CD4-positive, alpha-beta memory T cell (primary cell): ENCODE data around the gene TCF23. TPM values are rescaled to one million over a fixed set of nuclear protein-coding genes. Genes with fewer than 3 reads are reported as not detected.
"Not testable (repeated sequence)": the region's sequence is repeated elsewhere in the genome, so short reads cannot be mapped to it uniquely, and the experiment has no call there.

ENCODE experiments used
- CTCF ChIA-PET: fragments of 350-600 bp; sonication (Branson Sonifier 250); formaldehyde crosslinking; loops from one replicate; lab custom pipeline; 2021; ENCODE audit warnings: inconsistent platforms; ENCODE audit not compliant: partially characterized antibody; lab: Charles Lee
- POLR2A ChIA-PET: fragments of 350-600 bp; sonication (Branson Sonifier 250); formaldehyde crosslinking; loops from one replicate; lab custom pipeline; 2021; ENCODE audit not compliant: partially characterized antibody; lab: Charles Lee
- DNase-seq, 5 donors: peaks; one replicate each; pipeline versions ENCODE4 v3.0.0 to v3.0.0-alpha.2; 2020 to 2022; ENCODE audit warnings: mixed read lengths in 1 of 5
- H3K27ac ChIP-seq: one replicate; pipeline ENCODE4 v1.7.0; 2013; ENCODE audit warnings: low read depth, low read length
- H3K27me3 ChIP-seq: 2 replicates; pipeline ENCODE4 v1.7.0; 2013; ENCODE audit warnings: mild to moderate bottlenecking, low read length, moderate library complexity; ENCODE audit not compliant: insufficient read depth
- H3K36me3 ChIP-seq: 2 replicates; pipeline ENCODE4 v1.7.0; 2013; ENCODE audit warnings: mild to moderate bottlenecking, low read length, moderate library complexity; ENCODE audit not compliant: insufficient read depth
- H3K4me1 ChIP-seq: 2 replicates; pipeline ENCODE4 v1.7.0; 2013; ENCODE audit warnings: mild to moderate bottlenecking, low read length, moderate library complexity; ENCODE audit not compliant: insufficient read depth
- H3K4me3 ChIP-seq, 2 donors: one replicate each; pipeline ENCODE4 v1.7.0; 2013; ENCODE audit warnings: low read length in 2 of 2, mild to moderate bottlenecking in 1 of 2
- H3K9me3 ChIP-seq, 2 donors: one replicate each; pipeline ENCODE4 v1.7.0; 2013; ENCODE audit warnings: low read length in 2 of 2, control low read depth in 1 of 2; ENCODE audit not compliant: control insufficient read depth in 1 of 2
- H3K27ac Mint-ChIP-seq, 7 donors: one replicate each; pipeline ENCODE4 v1.8.0; 2020 to 2021; ENCODE audit warnings: mixed read lengths in 7 of 7, mild to moderate bottlenecking in 6 of 7, inconsistent platforms in 3 of 7, moderate library complexity in 3 of 7
- H3K27me3 Mint-ChIP-seq, 2 donors: one replicate each; pipeline ENCODE4 v1.8.0; 2020 to 2021; ENCODE audit warnings: mixed read lengths in 2 of 2
- H3K36me3 Mint-ChIP-seq, 2 donors: one replicate each; pipeline ENCODE4 v1.8.0; 2020 to 2021; ENCODE audit warnings: mixed read lengths in 2 of 2, inconsistent platforms in 1 of 2, mild to moderate bottlenecking in 1 of 2
- H3K4me1 Mint-ChIP-seq, 4 donors: one replicate each; pipeline ENCODE4 v1.8.0; 2020 to 2021; ENCODE audit warnings: mixed read lengths in 4 of 4, mild to moderate bottlenecking in 1 of 4
- H3K4me3 Mint-ChIP-seq, 8 donors: one replicate each; pipeline ENCODE4 v1.8.0; 2020 to 2021; ENCODE audit warnings: mixed read lengths in 8 of 8, mild to moderate bottlenecking in 7 of 8, moderate library complexity in 6 of 8, inconsistent platforms in 3 of 8
- H3K9me3 Mint-ChIP-seq, 8 donors: one replicate each; pipeline ENCODE4 v1.8.0; 2020 to 2021; ENCODE audit warnings: mixed read lengths in 8 of 8, mild to moderate bottlenecking in 5 of 8, inconsistent platforms in 3 of 8, moderate library complexity in 1 of 8
- intact Hi-C: fragments of 100-400 bp; cut with micrococcal nuclease; formaldehyde crosslinking; loops from one replicate; pipeline ENCODE4 v1.15.1; 2023
- polyA plus RNA-seq, 2 donors: library from polyadenylated mRNA; unstranded; fragments of 300-500 nt; fragmentation: Illumina TruSeq; gene quantifications; one replicate each; pipeline ENCODE4 v1.2.3, GENCODE V29; 2021
- total RNA-seq, 2 experiments: library from RNA; stranded (reverse); gene quantifications; one replicate each; pipeline ENCODE4 v1.2.3, GENCODE V29; 2021

The TCF23 gene
- total and polyA plus RNA-seq, 4 experiments from 2014 or later: not detected

GRCh38 chr2:27186613-27187345 is 38.0 kb downstream of the TCF23 start:
- H3K27me3 Mint-ChIP-seq: peaks cover 8 to 24% of the 10 kb centered on the region in 2 donors
- CTCF ChIA-PET: interaction anchor here (1.2 kb wide), 1 partner anchor 225 kb away, joined by 4 read pairs; no protein-coding TSS in a partner anchor
- Histone ChIP-seq H3K27ac (no peak overlapping the region), H3K27me3 (no peaks in the 10 kb centered on the region), H3K4me3 (no peak overlapping the region), H3K36me3 (no peaks in the 10 kb centered on the region), H3K9me3 (no peaks in the 10 kb centered on the region), H3K4me1 (no peaks in the 10 kb centered on the region)
- intact Hi-C loops: no loop called here
- H3K4me1 Mint-ChIP-seq: no peaks in the 10 kb centered on the region
- peaks cover 0 to 3% (median 0%) of the 10 kb centered on the region in 8 donors for H3K9me3 Mint-ChIP-seq
- no peaks in the 10 kb centered on the region for H3K36me3 Mint-ChIP-seq
- no peak overlapping the region for H3K27ac Mint-ChIP-seq
- DNase-seq: no peak
- H3K4me3 Mint-ChIP-seq: no peak overlapping the region
- POLR2A ChIA-PET: no interaction called here

DNA sequence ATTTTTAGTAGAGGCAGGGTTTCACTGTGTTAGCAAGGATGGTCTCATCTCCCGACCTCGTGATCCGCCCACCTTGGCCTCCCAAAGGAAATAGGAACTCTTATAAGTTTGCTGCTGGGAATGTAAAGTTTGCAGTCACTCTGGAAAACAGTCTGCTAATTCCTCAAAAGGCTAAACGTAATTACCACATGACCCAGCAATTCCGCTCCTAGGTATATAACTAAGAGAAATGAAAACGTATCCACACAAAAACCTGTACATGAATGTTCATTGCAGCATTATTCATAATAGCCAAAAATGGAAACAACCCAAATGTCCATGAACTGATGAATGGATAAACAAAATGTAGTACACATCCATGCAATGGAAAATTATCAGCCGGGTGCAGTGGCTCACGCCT is 41.2 kb downstream of the TCF23 start:
- Histone ChIP-seq H3K4me1 (no peaks in the 10 kb centered on the region), H3K4me3 (no peak overlapping the region), H3K27ac (no peak overlapping the region), H3K27me3 (no peaks in the 10 kb centered on the region), H3K9me3 (no peaks in the 10 kb centered on the region), H3K36me3 (no peaks in the 10 kb centered on the region)
- DNase-seq: no peak
- intact Hi-C loops: no loop called here
- Mint-ChIP-seq H3K27me3 (peaks cover 5 to 12% of the 10 kb centered on the region in 2 donors), H3K4me3 (no peak overlapping the region), H3K9me3 (peaks cover 0 to 1% (median 0%) of the 10 kb centered on the region in 8 donors), H3K36me3 (no peaks in the 10 kb centered on the region), H3K4me1 (no peaks in the 10 kb centered on the region), H3K27ac (no peak overlapping the region)
- CTCF ChIA-PET: interaction anchor here (0.7 to 3.2 kb wide), 3 partner anchors 32 to 228 kb away, joined by 4 to 24 read pairs (median 5); no protein-coding TSS in a partner anchor
- POLR2A ChIA-PET: no interaction called here

DNA sequence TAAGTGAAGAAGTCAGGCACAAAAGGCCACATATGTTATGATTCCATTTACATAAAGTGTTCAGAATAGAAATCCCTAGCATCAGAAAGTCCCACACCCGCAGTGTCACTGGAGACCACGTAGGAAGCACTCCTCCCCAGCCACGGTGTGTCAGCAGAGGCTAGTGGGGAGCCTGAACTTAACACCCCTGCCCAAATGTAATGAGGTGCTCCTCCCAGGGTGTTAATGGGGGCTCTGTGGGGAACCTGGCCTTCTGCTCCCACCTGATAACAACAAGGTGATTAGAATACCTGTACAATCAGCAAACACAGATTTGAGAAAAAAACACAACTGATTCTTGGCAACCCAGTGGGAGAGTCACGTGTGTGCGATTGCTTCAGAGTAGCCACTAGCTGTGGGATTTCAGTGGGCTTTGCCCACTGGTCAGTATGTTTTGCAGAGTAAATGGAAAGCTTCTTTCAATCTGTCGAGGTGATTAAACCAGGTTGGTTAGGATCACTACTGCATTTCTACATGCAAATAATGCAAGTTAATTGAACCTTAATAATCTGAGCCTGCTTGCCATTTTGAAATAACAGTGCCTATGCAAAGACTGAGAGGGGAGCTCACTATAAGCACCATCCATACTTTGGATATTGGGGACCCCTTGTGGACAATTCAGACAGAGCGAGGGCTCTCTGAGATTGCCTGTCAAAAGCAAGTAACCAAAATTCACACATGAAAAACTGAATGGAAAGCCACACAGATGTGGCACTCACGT is 42.4 kb downstream of the TCF23 start:
- no peaks in the 10 kb centered on the region for H3K9me3 ChIP-seq
- no peak overlapping the region for H3K27ac ChIP-seq
- Mint-ChIP-seq H3K9me3 (peaks cover 0 to 1% (median 0%) of the 10 kb centered on the region in 8 donors), H3K4me1 (no peaks in the 10 kb centered on the region), H3K27me3 (peaks cover 3 to 12% of the 10 kb centered on the region in 2 donors), H3K27ac (no peak overlapping the region), H3K36me3 (no peaks in the 10 kb centered on the region), H3K4me3 (no peak overlapping the region)
- H3K4me1 ChIP-seq: no peaks in the 10 kb centered on the region
- intact Hi-C loops: loop anchor here (1.0 kb wide), 1 partner anchor 93 kb away; no protein-coding TSS in a partner anchor
- POLR2A ChIA-PET: no interaction called here
- CTCF ChIA-PET: interaction anchor here (0.7 to 3.2 kb wide), 9 partner anchors 20 to 232 kb away, joined by 3 to 24 read pairs (median 4); no protein-coding TSS in a partner anchor
- no peak overlapping the region for H3K4me3 ChIP-seq
- DNase-seq: peak; percentile 44 to 61 (median 55)
- H3K27me3 ChIP-seq: no peaks in the 10 kb centered on the region
- H3K36me3 ChIP-seq: no peaks in the 10 kb centered on the region

GRCh38 chr2:27194538-27195354 is 45.9 kb downstream of the TCF23 start:
- Histone ChIP-seq H3K9me3 (no peaks in the 10 kb centered on the region), H3K27ac (no peak overlapping the region), H3K4me1 (no peaks in the 10 kb centered on the region), H3K27me3 (no peaks in the 10 kb centered on the region), H3K36me3 (no peaks in the 10 kb centered on the region), H3K4me3 (no peak overlapping the region)
- Mint-ChIP-seq H3K36me3 (peaks cover 2 to 8% of the 10 kb centered on the region in 2 donors), H3K4me3 (no peak overlapping the region), H3K27ac (no peak overlapping the region), H3K27me3 (peaks cover 3 to 5% of the 10 kb centered on the region in 2 donors), H3K9me3 (no peaks in the 10 kb centered on the region), H3K4me1 (no peaks in the 10 kb centered on the region)
- DNase-seq: no peak
- POLR2A ChIA-PET: no interaction called here
- intact Hi-C loops: no loop called here
- CTCF ChIA-PET: no interaction called here

GRCh38 chr2:27195799-27196198 is 47.0 kb downstream of the TCF23 start:
- H3K27me3 ChIP-seq, H3K4me1 Mint-ChIP-seq, H3K9me3 ChIP-seq, intact Hi-C loops, H3K27me3 Mint-ChIP-seq, CTCF ChIA-PET, H3K9me3 Mint-ChIP-seq, H3K27ac ChIP-seq, POLR2A ChIA-PET, H3K4me1 ChIP-seq, H3K4me3 ChIP-seq, H3K27ac Mint-ChIP-seq, H3K36me3 ChIP-seq, H3K4me3 Mint-ChIP-seq, DNase-seq: not testable (repeated sequence)
- H3K36me3 Mint-ChIP-seq: peaks cover 7 to 15% of the 10 kb centered on the region in 2 donors

GRCh38 chr2:27198068-27198467 is 49.3 kb downstream of the TCF23 start:
- H3K27ac ChIP-seq, POLR2A ChIA-PET, H3K9me3 Mint-ChIP-seq, H3K27me3 ChIP-seq, H3K4me3 ChIP-seq, H3K4me3 Mint-ChIP-seq, H3K27ac Mint-ChIP-seq, DNase-seq, H3K4me1 ChIP-seq, H3K4me1 Mint-ChIP-seq, CTCF ChIA-PET, H3K27me3 Mint-ChIP-seq, intact Hi-C loops, H3K9me3 ChIP-seq: not testable (repeated sequence)
- peaks cover 14% of the 10 kb centered on the region for H3K36me3 ChIP-seq
- peaks cover 23 to 33% of the 10 kb centered on the region in 2 donors for H3K36me3 Mint-ChIP-seq

GRCh38 chr2:27198627-27199026 is 49.8 kb downstream of the TCF23 start:
- POLR2A ChIA-PET: no interaction called here
- Mint-ChIP-seq H3K27ac (peak overlapping the region in 1 of 7 donors; percentile 81), H3K27me3 (peaks cover 0 to 3% of the 10 kb centered on the region in 2 donors), H3K4me1 (no peaks in the 10 kb centered on the region), H3K9me3 (no peaks in the 10 kb centered on the region), H3K36me3 (peaks cover 29 to 39% of the 10 kb centered on the region in 2 donors), H3K4me3 (no peak overlapping the region)
- DNase-seq: no peak
- no peak overlapping the region for H3K27ac ChIP-seq
- H3K36me3 ChIP-seq: peaks cover 18% of the 10 kb centered on the region
- no peaks in the 10 kb centered on the region for H3K27me3 ChIP-seq
- no peaks in the 10 kb centered on the region for H3K4me1 ChIP-seq
- H3K4me3 ChIP-seq: no peak overlapping the region
- intact Hi-C loops: no loop called here
- CTCF ChIA-PET: no interaction called here
- H3K9me3 ChIP-seq: no peaks in the 10 kb centered on the region
